ENCODE measurements around the gene STEEP1. TPM values are rescaled to one million over a fixed set of nuclear protein-coding genes. Genes with fewer than 3 reads are reported as not detected.

Gene STEEP1
- total RNA-seq, 3 donors from 2014 or later (not counting 1 experiment from before 2014, with no cell fraction given): 23.5 to 29.2 (median 23.8) TPM

DNA sequence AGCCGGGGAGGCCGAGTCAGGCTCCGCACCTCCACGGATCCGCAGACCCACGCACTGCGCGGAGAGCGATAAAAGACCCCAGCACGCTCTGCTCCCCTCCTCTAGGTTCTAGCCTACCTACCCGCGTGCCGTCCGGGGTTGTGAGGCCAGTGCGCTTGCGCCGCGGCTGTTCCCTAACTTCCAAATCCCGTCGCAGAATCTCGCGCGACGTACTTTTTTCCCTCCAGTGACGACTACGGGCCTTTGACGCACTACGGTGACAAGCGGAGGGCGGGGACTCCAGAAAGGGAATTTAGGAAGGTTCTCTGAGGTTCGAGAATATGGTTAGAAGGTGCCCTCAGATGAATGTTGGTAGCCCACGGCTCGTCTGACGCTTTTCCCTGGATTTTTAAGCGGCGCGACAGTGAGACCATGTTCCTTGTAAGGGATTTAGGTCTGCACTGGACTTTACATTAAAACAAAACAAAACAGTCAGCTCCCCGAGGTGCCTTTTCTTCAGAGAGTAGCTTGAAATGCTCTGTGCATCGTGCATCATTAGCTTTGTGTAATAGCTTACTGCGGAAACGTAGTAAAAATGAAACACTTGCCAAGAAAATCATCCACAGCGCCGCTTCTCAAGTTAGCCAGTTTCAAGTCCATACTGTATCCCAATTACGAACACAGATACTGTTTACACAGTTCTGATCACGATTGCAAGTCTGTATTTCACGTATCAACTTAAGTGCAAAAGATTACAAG, 41.2 kb upstream of the STEEP1 start, which contains the start of gene NKRF:
Gene NKRF (minus strand): TSS at position 145 of the 738 bp plus-strand sequence.
- H3K9me3 Mint-ChIP-seq: no peaks in the 10 kb centered on the region
- DNase-seq: peak; percentile 82 to 96
- H3K36me3 Mint-ChIP-seq: no peaks in the 10 kb centered on the region
- TF ChIP-seq, protein P1, sequence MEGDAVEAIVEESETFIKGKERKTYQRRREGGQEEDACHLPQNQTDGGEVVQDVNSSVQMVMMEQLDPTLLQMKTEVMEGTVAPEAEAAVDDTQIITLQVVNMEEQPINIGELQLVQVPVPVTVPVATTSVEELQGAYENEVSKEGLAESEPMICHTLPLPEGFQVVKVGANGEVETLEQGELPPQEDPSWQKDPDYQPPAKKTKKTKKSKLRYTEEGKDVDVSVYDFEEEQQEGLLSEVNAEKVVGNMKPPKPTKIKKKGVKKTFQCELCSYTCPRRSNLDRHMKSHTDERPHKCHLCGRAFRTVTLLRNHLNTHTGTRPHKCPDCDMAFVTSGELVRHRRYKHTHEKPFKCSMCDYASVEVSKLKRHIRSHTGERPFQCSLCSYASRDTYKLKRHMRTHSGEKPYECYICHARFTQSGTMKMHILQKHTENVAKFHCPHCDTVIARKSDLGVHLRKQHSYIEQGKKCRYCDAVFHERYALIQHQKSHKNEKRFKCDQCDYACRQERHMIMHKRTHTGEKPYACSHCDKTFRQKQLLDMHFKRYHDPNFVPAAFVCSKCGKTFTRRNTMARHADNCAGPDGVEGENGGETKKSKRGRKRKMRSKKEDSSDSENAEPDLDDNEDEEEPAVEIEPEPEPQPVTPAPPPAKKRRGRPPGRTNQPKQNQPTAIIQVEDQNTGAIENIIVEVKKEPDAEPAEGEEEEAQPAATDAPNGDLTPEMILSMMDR (IDR thresholded peaks at IDR 0.05): no peak
- H3K36me3 ChIP-seq (ENCODE audit: control insufficient read depth, insufficient read depth, low read length): no peaks in the 10 kb centered on the region
- peak within 1 kb of the TSS; percentile 98 for H3K27ac ChIP-seq (ENCODE audit: low read length)
- peak within 1 kb of the TSS; percentile 95 to 96 for H3K27ac Mint-ChIP-seq
- peak; percentile 80 to 89 (median 83) for ATAC-seq
- no peaks in the 10 kb centered on the region for H3K27me3 Mint-ChIP-seq (ENCODE audit: low read depth in 2 of 2)
- peaks cover 16% of the 10 kb centered on the region for H3K4me1 ChIP-seq (ENCODE audit: control insufficient read depth, insufficient read depth, low read length)
- WGBS (ENCODE audit: insufficient coverage): 4% methylated on average over 45 of the region's 46 CpGs
- intact Hi-C loops (cut with micrococcal nuclease): loop anchor here (10.0 kb wide), 2 partner anchors 78 to 148 kb away; partner anchors contain the start of gene SOWAHD
- H3K27me3 ChIP-seq (ENCODE audit: control insufficient read depth, insufficient read depth, low read length): no peaks in the 10 kb centered on the region
- H3K4me1 Mint-ChIP-seq: peaks cover 21 to 25% of the 10 kb centered on the region in 2 donors
- peak within 1 kb of the TSS; percentile 70 for H3K4me3 ChIP-seq (ENCODE audit: low read length)
- peak within 1 kb of the TSS; percentile 95 for H3K4me3 Mint-ChIP-seq
- H3K9me3 ChIP-seq (ENCODE audit: control insufficient read depth, insufficient read depth, low read length): no peaks in the 10 kb centered on the region

DNA sequence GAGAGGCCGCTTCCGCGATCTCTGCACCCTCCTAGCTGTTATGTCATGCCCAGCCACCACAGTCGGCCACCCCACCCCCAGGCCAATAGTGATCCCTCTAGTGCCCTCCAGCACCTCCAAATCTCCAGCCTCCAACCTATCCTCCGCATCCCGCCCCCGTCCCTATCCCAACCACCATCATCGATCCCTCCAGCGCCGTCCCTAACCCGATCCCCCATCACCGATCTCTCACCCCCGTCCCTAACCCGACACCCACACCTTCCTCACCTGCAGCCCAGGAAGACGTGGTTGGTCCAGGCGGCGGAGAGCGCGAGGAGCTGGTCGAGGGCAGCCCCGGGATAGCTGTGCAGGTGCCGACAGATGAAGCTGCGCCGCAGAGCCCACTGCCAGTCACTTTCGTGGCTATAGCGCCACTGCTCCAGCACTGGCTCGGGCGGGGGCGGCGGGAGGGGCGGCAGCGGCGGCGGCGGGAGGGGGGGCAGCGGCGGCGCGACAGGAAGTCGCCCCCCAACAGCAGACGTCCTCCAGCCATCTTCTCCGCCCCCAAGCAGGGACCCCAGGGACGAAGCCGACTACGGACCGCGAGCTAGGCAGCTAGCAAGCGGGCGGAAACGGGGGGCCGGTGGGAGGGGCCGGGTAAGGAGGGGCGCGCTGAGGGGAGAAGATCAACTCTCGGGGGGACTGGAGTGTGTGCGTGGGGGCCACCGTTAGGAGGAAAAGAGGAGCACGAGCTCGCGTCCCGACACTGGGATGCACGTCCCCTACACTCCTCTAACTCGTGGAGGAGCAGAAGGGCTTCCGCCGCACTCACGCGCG, 40.5 kb upstream of the STEEP1 start:
- DNase-seq: peak; percentile 29 to 66
- TF ChIP-seq, protein P1 (IDR thresholded peaks at IDR 0.05): no peak
- Histone ChIP-seq H3K4me1 (ENCODE audit: control insufficient read depth, insufficient read depth, low read length) (peaks cover 16% of the 10 kb centered on the region), H3K4me3 (ENCODE audit: low read length) (peak overlapping the region; percentile 70), H3K9me3 (ENCODE audit: control insufficient read depth, insufficient read depth, low read length) (no peaks in the 10 kb centered on the region), H3K27me3 (ENCODE audit: control insufficient read depth, insufficient read depth, low read length) (no peaks in the 10 kb centered on the region), H3K27ac (ENCODE audit: low read length) (peak overlapping the region; percentile 98), H3K36me3 (ENCODE audit: control insufficient read depth, insufficient read depth, low read length) (no peaks in the 10 kb centered on the region)
- Mint-ChIP-seq H3K27ac (peak overlapping the region; percentile 95 to 96), H3K36me3 (no peaks in the 10 kb centered on the region), H3K4me3 (peak overlapping the region; percentile 95), H3K27me3 (ENCODE audit: low read depth in 2 of 2) (no peaks in the 10 kb centered on the region), H3K9me3 (no peaks in the 10 kb centered on the region), H3K4me1 (peaks cover 21 to 25% of the 10 kb centered on the region in 2 donors)
- peak; percentile 47 to 72 (median 52) for ATAC-seq
- under 1% methylated on average over 65 of the region's 68 CpGs for WGBS (ENCODE audit: insufficient coverage)
- intact Hi-C loops (cut with micrococcal nuclease): loop anchor here (10.0 kb wide), 2 partner anchors 79 to 149 kb away; partner anchors contain the start of gene SOWAHD

DNA sequence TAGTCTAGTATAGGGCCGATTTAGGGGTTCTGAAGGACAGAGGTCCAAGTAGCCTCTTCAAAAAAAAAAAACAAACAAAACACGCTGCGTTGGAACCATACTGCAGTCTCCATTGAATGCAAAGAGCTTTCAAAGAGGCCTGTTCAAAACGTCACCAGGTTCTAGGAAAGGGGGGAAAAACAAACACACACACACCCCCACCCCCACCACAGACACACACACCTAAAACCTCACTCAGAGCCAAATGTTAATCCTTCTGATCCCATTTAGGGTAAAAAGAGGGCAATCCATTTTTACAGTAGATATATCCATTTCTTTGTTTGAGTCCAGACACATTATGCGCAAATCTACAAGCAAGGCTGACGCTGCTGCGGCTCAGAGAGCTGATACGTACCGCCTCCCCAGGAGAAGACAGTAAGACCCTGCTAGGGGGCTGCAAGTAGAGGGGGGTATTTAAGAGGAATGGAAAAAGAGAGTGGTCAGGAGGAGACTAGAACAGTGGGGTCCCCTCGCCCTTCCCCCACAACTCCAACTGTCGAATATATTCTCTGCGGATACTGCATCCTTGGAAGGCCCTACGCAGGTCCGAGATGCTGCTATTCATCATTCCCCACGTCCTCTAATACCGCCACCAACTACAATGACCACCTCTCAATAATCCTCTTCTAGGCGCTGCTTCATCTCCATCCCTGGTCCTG, 39.7 kb upstream of the STEEP1 start:
- H3K27me3 ChIP-seq (ENCODE audit: control insufficient read depth, insufficient read depth, low read length): no peaks in the 10 kb centered on the region
- H3K9me3 ChIP-seq (ENCODE audit: control insufficient read depth, insufficient read depth, low read length): no peaks in the 10 kb centered on the region
- intact Hi-C loops (cut with micrococcal nuclease): loop anchor here (10.0 kb wide), 2 partner anchors 80 to 150 kb away; partner anchors contain the start of gene SOWAHD
- Mint-ChIP-seq H3K9me3 (no peaks in the 10 kb centered on the region), H3K36me3 (no peaks in the 10 kb centered on the region), H3K4me1 (peaks cover 16 to 19% of the 10 kb centered on the region in 2 donors), H3K27ac (peak overlapping the region; percentile 95 to 96), H3K27me3 (ENCODE audit: low read depth in 2 of 2) (no peaks in the 10 kb centered on the region), H3K4me3 (peak overlapping the region; percentile 88)
- TF ChIP-seq, protein P1 (IDR thresholded peaks at IDR 0.05): no peak
- peak overlapping the region; percentile 54 for H3K27ac ChIP-seq (ENCODE audit: low read length)
- no peaks in the 10 kb centered on the region for H3K36me3 ChIP-seq (ENCODE audit: control insufficient read depth, insufficient read depth, low read length)
- DNase-seq (peak in 1 of 2 donors; percentile 27), ATAC-seq (no peak)
- H3K4me1 ChIP-seq (ENCODE audit: control insufficient read depth, insufficient read depth, low read length): peaks cover 16% of the 10 kb centered on the region
- WGBS (ENCODE audit: insufficient coverage): 6% methylated on average over 16 of the region's 17 CpGs
- peak overlapping the region; percentile 70 for H3K4me3 ChIP-seq (ENCODE audit: low read length)

Measured in natural killer cell (primary cell).